Aorta (tissue), 5 donors: ENCODE results near the gene TPP1. TPM values are rescaled to one million over a fixed set of nuclear protein-coding genes. Genes with fewer than 3 reads are reported as not detected.
A peak's percentile ranks its signal among the peaks of the same experiment; 100 is the strongest.

ENCODE experiments used
- ATAC-seq: fragments of 200-7000 bp; cut with Tn5 transposase; one replicate; pipeline ENCODE4 v1.9.1; 2022; ENCODE audit warnings: moderate library complexity; ENCODE audit not compliant: low FRiP score
- DNase-seq, 2 donors: peaks; one replicate each; pipeline ENCODE4 v3.0.0-alpha.2; 2020
- H3K27ac ChIP-seq, 2 donors: one replicate each; pipeline ENCODE4 v1.5.1; 2013; ENCODE audit warnings: low read length in 2 of 2, mild to moderate bottlenecking in 2 of 2, moderate library complexity in 2 of 2, control low read depth in 1 of 2, inconsistent platforms in 1 of 2, low read depth in 1 of 2
- H3K27me3 ChIP-seq, 2 donors: one replicate each; pipeline ENCODE4 v1.6.1; 2013; ENCODE audit warnings: control low read depth in 1 of 2, low read length in 1 of 2, mild to moderate bottlenecking in 1 of 2, moderate library complexity in 1 of 2; ENCODE audit not compliant: insufficient read depth in 2 of 2, control insufficient read depth in 1 of 2
- H3K36me3 ChIP-seq, 2 donors: one replicate each; pipeline ENCODE4 v1.6.1; 2013; ENCODE audit warnings: control low read depth in 1 of 2, low read length in 1 of 2, mild to moderate bottlenecking in 1 of 2; ENCODE audit not compliant: insufficient read depth in 2 of 2, control insufficient read depth in 1 of 2
- H3K4me1 ChIP-seq, 2 donors: one replicate each; pipeline ENCODE4 v1.6.1; 2013; ENCODE audit warnings: low read length in 2 of 2, control low read depth in 1 of 2, mild to moderate bottlenecking in 1 of 2, moderate library complexity in 1 of 2; ENCODE audit not compliant: insufficient read depth in 2 of 2, control insufficient read depth in 1 of 2
- H3K4me3 ChIP-seq, 2 donors: one replicate each; pipeline ENCODE4 v1.5.1; 2013; ENCODE audit warnings: low read length in 2 of 2, control low read depth in 1 of 2, mild to moderate bottlenecking in 1 of 2
- H3K9me3 ChIP-seq: one replicate; pipeline ENCODE4 v1.6.1; 2013; ENCODE audit warnings: mild to moderate bottlenecking, low read length; ENCODE audit not compliant: control insufficient read depth
- WGBS, 2 donors: extraction: QIAGEN DNeasy Blood & Tissue Kit; methylation state at CpG; one replicate each; pipeline ENCODE4 v1.1.7; 2013; 5-methylcytosine and 5-hydroxymethylcytosine counted together
- intact Hi-C, 2 donors: fragments of 100-400 bp; cut with DNase I; formaldehyde crosslinking; loops; one replicate each; pipeline versions ENCODE4 v1.14.2 to v1.15.0; 2022
- polyA plus RNA-seq, 2 donors: library from polyadenylated mRNA; stranded (reverse); fragments of 200-250 nt; gene quantifications; one replicate each; pipeline ENCODE4 v1.2.3, GENCODE V29; 2013
- total RNA-seq, 2 donors: library from RNA; stranded (reverse); fragmentation: NEBNext Ultra II Directional; extraction: Animal tissue kit (Norgen Biotek cat#: 25700); gene quantifications; one replicate each; pipeline ENCODE4 v1.2.1, GENCODE V29; 2021
- donor health status: healthy with polysubstance abuse.
- donor health status: Bipolar disorder and iron deficiency.
- donor health status: DM: no; HTN: no; CAD: no.
- donor health status: DM: no; HTN: no; CAD: no.
- donor health status: DM: yes; HTN: yes; CAD: no.

The TPP1 gene
- total and polyA plus RNA-seq, 4 donors = 26.8 to 125 (median 58.8) TPM

DNA sequence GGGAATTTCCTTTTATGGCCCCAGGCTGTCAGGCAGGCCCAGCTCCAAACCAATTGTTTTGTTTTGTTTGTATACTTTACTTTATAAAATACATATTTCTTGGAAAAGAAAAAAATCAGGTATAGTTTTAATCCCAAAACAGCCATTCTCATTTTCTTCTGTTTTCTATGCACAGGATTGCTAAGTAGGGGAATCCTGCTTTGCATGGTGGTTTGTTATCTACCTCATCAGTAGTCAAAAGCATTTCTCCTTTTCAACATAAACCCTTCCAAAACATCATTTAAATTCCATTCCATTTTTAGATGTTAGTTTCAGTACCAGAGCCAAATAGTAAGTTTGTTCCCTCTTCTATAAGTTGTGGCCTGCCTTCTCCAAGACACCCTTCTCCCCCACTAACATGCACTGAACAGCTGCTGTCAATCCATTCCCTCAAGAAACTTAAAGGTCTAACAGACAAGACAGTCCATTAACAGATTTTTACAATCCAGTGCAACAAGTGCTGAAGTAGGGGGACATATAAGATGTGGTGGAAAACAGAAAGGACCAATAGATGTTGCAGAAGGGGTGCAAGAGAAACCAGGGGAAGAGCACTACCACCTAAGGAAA lies 11.9 kb downstream of the TPP1 start:
- no peaks in the 10 kb centered on the region for H3K9me3 ChIP-seq
- H3K27ac ChIP-seq = peak overlapping the region; percentile 88 to 91
- DNase-seq = no peak
- H3K27me3 ChIP-seq = no peaks in the 10 kb centered on the region
- peaks cover 3 to 21% of the 10 kb centered on the region in 2 donors for H3K36me3 ChIP-seq
- peaks cover 7 to 12% of the 10 kb centered on the region in 2 donors for H3K4me1 ChIP-seq
- H3K4me3 ChIP-seq = no peak overlapping the region
- ATAC-seq = no peak
- intact Hi-C loops = loop anchor here in 1 of 2 donors (5.0 kb wide), 1 partner anchor 50 kb away; the partner anchor contains the start of gene DCHS1

DNA sequence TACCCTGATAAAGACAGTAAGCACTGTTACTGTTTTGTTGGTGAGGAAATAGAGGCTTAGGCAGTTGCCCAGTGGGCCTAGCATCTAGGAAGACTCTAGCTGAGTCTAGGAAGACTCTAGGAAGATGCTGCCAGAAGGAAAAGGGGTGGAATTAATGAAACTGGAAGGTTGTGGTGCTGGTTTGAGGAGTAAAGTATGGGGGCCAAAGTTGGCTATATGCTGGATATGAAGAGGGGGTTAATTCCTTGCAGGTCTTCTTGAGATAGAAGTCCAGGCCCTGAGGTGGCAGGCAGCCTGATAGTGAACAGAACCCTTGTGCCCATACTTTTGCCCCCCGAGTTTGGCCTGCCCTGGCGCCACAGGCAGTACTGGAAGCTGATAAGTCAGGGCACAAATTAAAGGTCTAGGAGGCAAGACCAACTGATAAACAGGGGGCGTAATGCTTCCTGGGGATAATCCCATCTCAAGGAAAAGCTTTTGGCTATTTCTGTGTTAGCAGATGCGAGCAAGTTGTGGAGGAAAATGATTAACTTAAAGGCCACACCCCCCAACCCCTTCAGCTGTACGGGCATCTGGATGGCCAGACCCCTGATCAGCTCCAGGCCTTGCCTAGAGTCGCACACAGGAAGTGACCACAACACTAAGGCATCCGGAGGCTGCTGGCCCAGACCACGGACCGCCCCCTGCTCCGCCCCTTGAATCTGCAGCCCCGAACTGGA lies 12.6 kb downstream of the TPP1 start:
- Histone ChIP-seq H3K27me3 (no peaks in the 10 kb centered on the region), H3K36me3 (peaks cover 3 to 21% of the 10 kb centered on the region in 2 donors), H3K4me1 (peaks cover 7 to 12% of the 10 kb centered on the region in 2 donors), H3K27ac (peak overlapping the region; percentile 95 to 99), H3K9me3 (no peaks in the 10 kb centered on the region), H3K4me3 (peak overlapping the region; percentile 9 to 47)
- intact Hi-C loops = loop anchor here in 1 of 2 donors (5.0 kb wide), 1 partner anchor 51 kb away; the partner anchor contains the start of gene DCHS1
- DNase-seq (peak; percentile 97 to 98), ATAC-seq (peak; percentile 89)
- WGBS, 2 donors = 1% methylated on average over 11 of the region's 11 CpGs

DNA sequence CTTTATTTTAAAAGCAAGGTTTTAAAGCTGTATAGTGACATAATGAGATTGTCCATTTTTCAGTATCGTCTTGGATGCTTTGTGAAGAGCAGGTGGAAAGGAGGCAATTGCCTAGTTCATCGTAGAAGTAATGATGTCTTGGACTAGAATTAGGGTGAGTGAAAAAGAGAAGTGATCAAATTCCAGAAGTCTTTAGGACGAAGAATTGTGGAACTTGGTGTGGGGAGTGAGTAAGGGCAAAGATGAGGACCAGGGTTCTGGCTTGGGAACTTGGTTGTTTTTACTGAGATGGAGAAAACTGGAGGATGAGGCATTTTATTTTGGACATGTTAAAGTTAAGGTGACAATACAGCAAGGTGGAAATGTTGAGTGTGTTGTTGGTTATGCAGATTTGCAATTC lies 14.4 kb downstream of the TPP1 start:
- 1% methylated on average over 3 of the region's 3 CpGs for WGBS, 2 donors
- Histone ChIP-seq H3K27ac (peak overlapping the region; percentile 43 to 98), H3K36me3 (peaks cover 0 to 25% of the 10 kb centered on the region in 2 donors), H3K4me1 (peaks cover 7 to 12% of the 10 kb centered on the region in 2 donors), H3K27me3 (no peaks in the 10 kb centered on the region), H3K4me3 (peak overlapping the region; percentile 80 to 92), H3K9me3 (no peaks in the 10 kb centered on the region)
- intact Hi-C loops = loop anchor here in 1 of 2 donors (5.0 kb wide), 2 partner anchors 53 to 78 kb away; partner anchors contain the start of genes DCHS1 and MRPL17
- DNase-seq (no peak), ATAC-seq (no peak)

DNA sequence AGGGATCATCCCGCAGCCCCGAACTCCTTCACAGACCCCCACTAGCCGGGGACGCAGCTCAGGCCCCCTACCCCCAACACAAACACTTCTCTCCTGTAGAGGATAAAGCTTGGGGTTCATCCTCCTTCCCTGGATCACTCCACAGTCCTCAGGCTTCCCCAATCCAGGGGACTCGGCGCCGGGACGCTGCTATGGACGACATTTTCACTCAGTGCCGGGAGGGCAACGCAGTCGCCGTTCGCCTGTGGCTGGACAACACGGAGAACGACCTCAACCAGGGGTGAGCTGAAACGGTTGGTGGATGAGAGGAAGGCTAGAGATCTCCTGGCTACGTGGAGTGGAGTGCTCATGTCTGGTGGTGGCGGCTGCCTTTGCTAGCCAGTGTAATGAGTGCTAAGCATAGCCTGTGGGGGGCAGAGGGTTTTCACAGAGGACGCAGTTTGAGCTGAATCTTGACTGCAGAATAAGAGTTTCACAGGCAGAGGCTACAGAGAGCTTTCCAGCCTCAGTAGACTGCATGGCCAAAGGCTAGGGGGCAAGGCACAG lies 15.1 kb downstream of the TPP1 start:
- H3K27ac ChIP-seq = peak overlapping the region; percentile 98
- peak overlapping the region; percentile 80 to 92 for H3K4me3 ChIP-seq
- no peaks in the 10 kb centered on the region for H3K9me3 ChIP-seq
- H3K36me3 ChIP-seq = peaks cover 0 to 21% of the 10 kb centered on the region in 2 donors
- intact Hi-C loops = loop anchor here in 1 of 2 donors (5.0 kb wide), 1 partner anchor 78 kb away; the partner anchor contains the start of gene MRPL17
- 0 to 1% methylated on average over 20 of the region's 20 CpGs for WGBS, 2 donors
- H3K27me3 ChIP-seq = no peaks in the 10 kb centered on the region
- peaks cover 7 to 12% of the 10 kb centered on the region in 2 donors for H3K4me1 ChIP-seq
- DNase-seq (peak in 1 of 2 donors; percentile 67), ATAC-seq (peak; percentile 70)

DNA sequence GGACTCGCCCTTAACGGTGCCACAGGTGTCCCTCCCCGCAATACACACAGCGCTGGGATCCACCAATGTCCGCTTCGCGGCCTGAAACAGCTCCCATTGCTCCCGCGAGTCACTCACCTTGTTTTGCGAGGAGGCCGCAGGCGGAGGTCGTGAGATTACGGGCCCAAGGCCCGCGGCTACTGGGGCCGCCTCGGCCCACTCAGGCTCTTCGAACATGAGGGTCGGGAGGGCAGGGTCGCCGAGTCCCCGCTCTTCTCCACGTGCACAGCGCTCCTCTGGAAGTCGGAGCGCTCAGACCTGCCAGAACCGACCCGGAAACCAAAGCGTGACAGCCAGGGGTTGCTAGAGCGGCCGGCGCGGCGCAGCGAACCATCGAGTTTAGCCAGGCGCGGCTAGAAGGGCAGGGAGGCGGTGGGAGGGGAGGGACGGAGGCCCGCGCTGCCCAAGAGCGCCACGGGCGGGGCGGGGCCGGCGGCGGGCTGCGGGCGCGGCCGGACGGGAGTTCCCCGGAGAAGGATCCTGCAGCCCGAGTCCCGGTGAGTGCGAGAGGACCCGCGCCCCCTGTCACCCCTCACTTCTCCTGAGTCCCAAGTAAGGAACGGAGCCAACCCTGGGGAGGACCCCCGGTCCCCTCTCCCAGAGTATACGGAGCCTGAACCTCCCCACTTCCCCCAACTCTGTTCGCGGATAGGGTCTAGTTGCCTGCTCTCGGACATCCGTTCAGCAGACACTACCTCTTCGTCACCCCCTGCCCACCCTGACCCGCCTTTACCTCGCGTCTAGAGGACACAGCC lies 15.7 kb downstream of the TPP1 start, which contains the start of the genes ILK and RRP8:
Gene ILK (plus strand): TSS at position 488 of the 794 bp plus-strand sequence. CDS start 498 bp downstream, outside the sequence.
Gene RRP8 (minus strand): TSS at position 330 of the 794 bp plus-strand sequence. CDS start 114 bp downstream, at position 216.
- H3K4me3 ChIP-seq = peak within 1 kb of the TSS; percentile 80 to 92
- H3K9me3 ChIP-seq = no peaks in the 10 kb centered on the region
- no peaks in the 10 kb centered on the region for H3K27me3 ChIP-seq
- H3K27ac ChIP-seq = peak within 1 kb of the TSS; percentile 98
- intact Hi-C loops = loop anchor here in 1 of 2 donors (5.0 kb wide), 1 partner anchor 79 kb away; the partner anchor contains the start of gene MRPL17
- peaks cover 0 to 21% of the 10 kb centered on the region in 2 donors for H3K36me3 ChIP-seq
- 0% methylated on average over 68 to 72 of the region's 72 CpGs for WGBS, 2 donors
- peaks cover 7% of the 10 kb centered on the region in 2 donors for H3K4me1 ChIP-seq
- DNase-seq = peak; percentile 95 to 97
- peak; percentile 94 for ATAC-seq

DNA sequence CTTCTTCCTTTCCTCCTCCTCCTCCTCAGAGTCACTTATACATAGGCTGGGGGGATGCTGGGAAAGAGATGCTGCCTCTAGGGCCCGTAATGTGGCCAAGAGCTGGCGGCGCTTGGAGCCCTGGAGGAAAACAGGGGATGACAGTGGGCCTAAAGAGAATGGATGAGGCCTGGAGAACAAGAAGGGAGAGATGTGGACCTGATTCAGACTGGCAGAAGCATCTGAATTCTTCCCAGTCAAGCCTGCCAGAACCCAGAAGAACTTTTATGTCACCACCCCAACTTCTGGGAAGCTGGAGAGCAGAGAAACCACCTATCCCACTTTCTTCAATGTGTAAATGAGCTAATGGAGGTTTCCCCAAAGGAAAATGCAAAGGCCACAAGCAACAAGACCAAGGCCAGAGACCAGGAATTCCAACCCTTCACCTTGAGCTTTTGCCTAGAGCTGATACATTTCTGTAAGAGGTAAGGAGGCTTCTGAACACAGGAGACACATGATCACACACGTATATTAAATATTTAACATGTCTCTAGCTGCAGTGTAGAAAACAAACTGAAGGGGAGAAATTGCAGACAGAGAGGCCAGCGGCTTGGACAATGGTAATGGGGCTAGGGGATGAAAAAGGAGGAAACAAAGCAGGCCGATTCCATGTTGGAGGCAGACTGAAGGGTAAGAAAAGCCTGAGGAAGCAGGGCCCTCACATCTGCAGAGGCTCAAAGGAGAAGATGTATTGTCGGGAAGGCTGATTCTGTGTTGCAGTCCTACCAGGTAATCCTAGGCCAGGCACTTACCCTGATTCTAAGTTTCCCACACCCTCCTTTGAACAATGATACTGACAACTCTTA lies 16.9 kb downstream of the TPP1 start:
- ATAC-seq = no peak
- H3K36me3 ChIP-seq = peaks cover 0 to 16% of the 10 kb centered on the region in 2 donors
- no peak overlapping the region for H3K27ac ChIP-seq
- intact Hi-C loops = loop anchor here in 1 of 2 donors (5.0 kb wide), 1 partner anchor 80 kb away; the partner anchor contains the start of gene MRPL17
- no peaks in the 10 kb centered on the region for H3K27me3 ChIP-seq
- WGBS, 2 donors = 55 to 59% methylated on average over 7 of the region's 7 CpGs
- no peaks in the 10 kb centered on the region for H3K4me1 ChIP-seq
- DNase-seq = no peak
- H3K9me3 ChIP-seq = no peaks in the 10 kb centered on the region
- peak overlapping the region; percentile 51 to 59 for H3K4me3 ChIP-seq

DNA sequence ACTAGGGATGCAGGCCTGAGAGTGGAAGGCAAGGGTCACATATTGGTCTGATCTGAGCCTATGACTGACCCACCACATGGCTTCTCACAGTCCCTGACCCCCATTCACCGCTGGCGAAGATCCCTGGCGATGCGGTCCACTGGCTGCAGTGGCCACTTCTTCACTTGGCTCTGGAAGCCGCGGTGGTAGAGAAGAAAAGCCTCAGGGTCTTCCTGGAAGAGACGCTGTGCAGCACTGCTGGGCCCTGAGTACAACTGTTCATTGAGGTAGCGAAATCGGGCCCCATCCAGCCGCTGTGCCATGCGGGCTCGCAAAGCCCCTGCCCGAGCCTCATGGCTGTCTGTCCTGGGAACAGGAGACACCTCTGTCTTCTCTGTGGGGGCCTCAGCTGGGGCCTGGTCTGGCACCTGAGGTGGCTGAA lies 18.2 kb downstream of the TPP1 start:
- Histone ChIP-seq H3K4me3 (no peak overlapping the region), H3K9me3 (no peaks in the 10 kb centered on the region), H3K36me3 (peaks cover 0 to 16% of the 10 kb centered on the region in 2 donors), H3K27ac (no peak overlapping the region), H3K27me3 (no peaks in the 10 kb centered on the region), H3K4me1 (peaks cover 0 to 2% of the 10 kb centered on the region in 2 donors)
- DNase-seq (no peak), ATAC-seq (no peak)
- WGBS, 2 donors = 94 to 95% methylated on average over 13 of the region's 13 CpGs
- intact Hi-C loops = loop anchor here in 1 of 2 donors (5.0 kb wide), 1 partner anchor 81 kb away; the partner anchor contains the start of gene MRPL17
